ENCODE data around the gene PTPRJ.

DNA sequence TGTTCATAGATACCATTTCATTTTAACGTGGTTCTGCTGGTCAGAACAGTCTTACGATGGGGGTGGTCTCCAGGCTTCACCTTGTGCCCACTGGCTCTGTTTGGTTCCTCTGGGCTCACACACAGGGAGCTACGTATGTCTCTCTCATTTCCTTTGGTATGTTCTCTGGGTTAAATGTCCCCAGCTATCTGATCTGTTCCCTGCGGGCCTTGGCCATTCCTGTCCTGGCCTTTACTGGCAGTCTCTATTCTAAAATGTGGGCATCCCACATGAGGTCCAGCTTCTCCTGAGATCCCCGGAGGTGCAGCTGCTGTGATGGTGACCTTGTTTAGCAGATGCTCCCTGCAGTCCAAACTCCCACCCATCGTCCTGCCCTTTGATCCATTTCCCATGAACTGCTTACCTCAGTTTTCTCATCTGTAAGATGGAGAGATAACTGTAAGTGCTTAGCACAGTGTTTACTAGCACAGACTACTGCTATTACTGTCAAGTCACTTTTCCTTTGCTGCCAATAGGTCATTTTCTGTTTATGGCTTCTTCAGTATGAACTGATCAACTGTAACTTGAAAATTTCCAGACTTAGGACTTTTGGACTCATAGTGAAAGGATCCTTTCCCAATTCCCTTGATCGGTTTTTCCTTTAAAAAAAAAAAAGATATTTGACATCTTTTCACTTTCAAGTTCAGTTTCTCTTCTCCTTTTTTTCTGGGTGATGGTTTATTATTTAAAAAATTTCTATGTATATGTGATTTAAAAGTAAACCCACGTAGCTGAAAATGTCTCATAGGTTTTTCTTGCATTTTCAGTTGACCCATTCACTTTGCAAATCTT, 92.9 kb downstream of the PTPRJ start:
- TF ChIP-seq POLR2A (IDR thresholded peaks at IDR 0.05) (no peak), POLR2AphosphoS5 (IDR thresholded peaks at IDR 0.05) (no peak)
- TF ChIP-seq, protein P1, sequence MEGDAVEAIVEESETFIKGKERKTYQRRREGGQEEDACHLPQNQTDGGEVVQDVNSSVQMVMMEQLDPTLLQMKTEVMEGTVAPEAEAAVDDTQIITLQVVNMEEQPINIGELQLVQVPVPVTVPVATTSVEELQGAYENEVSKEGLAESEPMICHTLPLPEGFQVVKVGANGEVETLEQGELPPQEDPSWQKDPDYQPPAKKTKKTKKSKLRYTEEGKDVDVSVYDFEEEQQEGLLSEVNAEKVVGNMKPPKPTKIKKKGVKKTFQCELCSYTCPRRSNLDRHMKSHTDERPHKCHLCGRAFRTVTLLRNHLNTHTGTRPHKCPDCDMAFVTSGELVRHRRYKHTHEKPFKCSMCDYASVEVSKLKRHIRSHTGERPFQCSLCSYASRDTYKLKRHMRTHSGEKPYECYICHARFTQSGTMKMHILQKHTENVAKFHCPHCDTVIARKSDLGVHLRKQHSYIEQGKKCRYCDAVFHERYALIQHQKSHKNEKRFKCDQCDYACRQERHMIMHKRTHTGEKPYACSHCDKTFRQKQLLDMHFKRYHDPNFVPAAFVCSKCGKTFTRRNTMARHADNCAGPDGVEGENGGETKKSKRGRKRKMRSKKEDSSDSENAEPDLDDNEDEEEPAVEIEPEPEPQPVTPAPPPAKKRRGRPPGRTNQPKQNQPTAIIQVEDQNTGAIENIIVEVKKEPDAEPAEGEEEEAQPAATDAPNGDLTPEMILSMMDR (IDR thresholded peaks at IDR 0.05 in 8 of 11, conservative IDR thresholded peaks at IDR 0.05 in 3 of 11): no peak
